Pons (tissue), 1 donor: ENCODE results near the gene MNX1.

ENCODE experiments used
- DNase-seq: peaks from one replicate; pipeline ENCODE4 v3.0.0-alpha.2; 2016; ENCODE audit warnings: low spot score

Gene MNX1

DNA sequence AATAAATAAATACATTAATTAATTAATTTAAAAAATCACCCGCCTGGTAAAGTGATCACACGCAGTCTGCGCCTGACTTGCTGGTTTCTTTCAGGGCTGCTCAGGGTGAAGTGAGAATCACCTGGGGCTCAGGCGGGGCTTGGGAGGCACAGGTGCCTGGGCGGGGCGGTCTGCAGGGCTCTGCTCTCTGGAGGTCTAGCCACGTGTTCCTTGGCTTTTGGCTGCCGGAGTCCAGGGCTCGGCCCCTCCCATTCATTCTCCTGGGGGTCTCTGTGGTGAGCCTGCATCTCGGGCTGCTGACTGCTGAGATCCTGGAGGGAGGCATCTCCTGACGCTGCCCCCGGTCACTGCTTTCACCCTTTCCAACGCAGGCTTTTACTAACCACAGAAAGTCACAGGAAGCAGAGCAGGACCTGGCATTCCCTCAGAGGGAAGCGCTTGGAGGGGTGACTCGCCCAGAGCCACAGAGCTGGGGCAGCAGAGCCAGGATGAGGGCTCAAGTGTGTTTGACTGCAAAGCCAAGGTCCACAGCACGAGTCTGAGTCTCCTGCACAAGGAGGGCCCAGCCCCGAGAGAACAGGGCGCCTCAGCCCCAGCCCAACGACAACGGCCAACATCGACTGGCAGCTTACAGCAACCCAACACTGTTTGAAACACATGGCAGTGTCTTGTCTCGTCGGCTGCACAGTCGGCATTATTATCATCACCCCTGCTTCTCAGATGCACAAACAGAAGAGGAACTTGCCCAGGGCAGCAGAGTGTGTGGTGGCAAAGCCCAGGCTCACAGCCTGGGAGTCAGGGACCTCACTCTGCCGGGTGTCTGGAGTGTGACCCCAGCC is 22.4 kb upstream of the MNX1 start:
- no peak for DNase-seq

DNA sequence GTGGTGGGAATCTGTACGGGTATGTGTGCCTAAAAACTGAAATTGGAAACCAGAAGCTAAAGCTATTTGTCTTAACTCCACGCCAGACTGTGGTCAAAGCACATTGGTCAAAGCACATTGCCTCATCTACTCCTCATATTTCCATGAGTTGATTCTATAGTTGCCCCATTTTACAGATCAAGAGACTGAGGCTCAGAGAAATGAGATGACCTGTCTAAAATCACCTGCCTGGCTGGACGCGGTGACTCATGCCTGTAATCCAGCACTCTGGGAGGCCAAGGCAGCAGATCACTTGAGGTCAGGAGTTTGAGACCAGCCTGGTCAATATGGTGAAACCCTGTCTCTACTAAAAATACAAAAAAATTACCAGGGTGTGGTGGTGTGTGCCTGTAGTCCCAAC is 21.7 kb upstream of the MNX1 start:
- no peak for DNase-seq

DNA sequence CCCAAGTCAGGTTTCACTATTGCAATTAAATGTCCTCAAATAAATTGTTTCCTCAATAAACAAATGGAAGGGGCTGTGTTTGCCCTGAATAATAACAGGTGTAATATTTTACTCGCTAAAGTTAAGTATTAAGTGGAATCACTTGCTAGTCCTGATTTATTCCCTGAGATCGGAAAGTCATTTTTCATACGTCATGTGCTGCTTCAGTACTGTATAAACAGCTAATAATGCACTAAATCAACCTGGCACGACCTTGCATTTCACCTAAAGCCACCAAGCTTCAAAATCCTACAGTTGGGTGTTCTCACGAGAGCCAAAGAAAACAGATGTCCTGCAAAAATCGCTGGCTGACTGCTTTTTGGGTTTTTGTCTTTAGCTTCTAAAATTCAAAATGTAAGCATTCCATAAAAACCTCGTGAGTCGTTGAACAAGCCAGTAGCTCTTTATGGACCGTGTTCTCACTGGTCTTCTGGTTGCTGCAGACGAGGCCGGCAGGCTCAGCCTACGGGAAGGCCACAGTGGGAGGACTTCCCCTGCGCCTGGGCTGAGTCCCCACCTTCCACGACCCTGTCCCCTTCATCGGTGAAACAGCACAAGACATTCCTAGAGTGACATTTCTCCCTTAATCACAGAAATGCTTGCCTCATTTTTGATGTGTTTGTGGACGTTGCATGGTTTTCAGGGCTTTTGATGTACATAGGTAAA is 17.9 kb upstream of the MNX1 start:
- DNase-seq: no peak

DNA sequence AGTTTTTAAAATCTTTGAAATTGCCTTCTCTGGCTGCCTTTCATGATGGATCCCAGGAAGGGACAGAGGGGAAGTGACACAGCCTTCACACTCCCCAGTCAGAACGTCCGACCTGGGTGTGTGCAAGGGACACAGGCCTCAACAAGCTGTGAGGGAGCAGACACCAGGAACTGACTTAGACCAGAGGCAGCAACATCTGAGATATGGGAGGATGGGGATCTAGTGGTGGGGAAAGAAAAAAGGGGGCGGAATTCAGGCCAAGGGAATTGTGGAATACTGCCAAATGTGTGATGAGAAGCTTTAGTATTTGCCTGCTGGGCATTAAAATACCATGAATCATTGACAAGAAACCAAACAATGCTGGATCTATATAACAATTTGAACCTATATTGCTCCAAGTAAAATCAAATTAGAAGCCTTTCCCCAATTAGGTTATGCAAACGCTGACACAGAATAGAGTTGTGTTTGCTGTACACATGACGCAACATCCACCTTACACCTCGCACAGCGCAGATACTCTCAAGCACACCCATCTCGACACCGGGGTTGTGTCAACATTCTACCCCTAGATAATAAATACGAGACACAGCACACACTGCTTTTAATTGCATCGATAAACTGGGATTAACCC is 17.2 kb upstream of the MNX1 start:
- no peak for DNase-seq

DNA sequence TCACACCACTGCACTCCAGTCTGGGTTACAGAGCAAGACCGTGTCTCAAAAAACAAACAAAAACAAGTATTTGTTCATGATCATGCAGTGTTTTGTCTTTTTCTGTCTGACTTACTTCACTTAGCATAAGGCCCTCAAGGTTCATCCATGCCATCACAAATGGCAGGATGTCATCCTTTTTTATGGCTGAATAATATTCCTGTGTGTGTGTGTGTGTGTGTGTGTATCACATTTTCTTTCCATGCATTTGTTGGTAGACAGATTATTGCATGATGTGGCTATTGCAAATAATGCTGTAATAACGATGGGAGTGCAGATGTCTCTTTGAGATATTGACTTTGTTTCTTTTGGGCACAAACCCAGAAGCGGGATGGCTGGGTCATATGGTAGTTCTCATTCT is 14.3 kb upstream of the MNX1 start:
- no peak for DNase-seq

DNA sequence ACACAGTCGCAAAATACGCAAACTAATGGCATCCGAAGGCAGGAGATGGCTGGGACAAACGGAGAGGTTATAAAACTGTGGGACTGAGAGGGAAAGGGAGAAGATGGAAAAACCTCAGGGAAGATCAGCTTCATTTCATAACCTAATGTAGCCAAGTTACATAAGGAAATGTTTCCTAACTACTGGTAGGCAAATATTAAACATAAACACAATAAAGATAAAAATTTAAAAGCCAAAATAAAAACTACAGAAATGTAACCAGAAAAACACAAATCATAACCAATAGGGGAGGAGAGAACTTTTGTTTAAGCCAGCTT is 13.1 kb upstream of the MNX1 start:
- DNase-seq: no peak

DNA sequence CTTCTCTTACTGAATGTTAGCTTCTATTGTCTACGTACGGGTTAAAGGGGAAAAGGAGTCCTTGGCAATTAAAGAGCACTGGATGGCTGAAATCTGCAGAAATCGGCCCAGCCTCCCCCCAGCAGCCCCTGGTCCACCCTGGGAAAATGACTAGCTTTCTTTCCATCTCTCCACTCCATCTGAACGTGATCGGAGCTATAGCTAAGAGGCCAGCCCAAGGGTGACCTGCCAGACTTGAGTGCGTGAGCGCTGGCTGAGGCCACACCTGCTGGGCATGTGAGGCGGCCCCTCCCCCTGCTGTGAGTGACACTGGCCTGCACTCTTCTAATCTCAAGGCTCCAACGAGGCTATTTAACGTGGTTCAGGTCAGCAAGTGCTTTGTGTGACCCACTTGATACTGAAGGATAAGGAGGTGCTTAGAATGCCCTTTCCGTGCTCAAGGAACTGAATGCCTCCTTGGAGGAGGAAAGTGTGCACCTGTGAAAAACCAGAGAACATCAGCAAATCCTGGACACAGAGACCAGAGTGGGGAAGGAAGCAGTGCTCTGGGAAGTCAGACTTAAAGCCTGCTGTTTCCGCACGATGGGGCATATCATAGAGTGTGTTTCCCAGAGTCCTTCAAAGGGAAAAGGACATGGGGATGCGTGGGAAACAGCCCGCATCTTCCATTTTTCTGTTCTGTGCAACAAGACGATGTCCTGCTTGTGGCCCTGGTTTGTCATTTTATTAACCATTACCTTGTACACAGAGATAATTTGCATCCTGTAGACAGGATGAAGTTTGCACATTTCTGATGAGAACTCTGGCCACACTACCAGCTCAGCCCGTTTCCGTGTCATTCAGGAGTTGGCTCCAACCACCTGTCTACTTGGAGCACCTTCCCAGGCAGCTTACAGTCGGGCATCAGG is 12.5 kb upstream of the MNX1 start:
- no peak for DNase-seq

DNA sequence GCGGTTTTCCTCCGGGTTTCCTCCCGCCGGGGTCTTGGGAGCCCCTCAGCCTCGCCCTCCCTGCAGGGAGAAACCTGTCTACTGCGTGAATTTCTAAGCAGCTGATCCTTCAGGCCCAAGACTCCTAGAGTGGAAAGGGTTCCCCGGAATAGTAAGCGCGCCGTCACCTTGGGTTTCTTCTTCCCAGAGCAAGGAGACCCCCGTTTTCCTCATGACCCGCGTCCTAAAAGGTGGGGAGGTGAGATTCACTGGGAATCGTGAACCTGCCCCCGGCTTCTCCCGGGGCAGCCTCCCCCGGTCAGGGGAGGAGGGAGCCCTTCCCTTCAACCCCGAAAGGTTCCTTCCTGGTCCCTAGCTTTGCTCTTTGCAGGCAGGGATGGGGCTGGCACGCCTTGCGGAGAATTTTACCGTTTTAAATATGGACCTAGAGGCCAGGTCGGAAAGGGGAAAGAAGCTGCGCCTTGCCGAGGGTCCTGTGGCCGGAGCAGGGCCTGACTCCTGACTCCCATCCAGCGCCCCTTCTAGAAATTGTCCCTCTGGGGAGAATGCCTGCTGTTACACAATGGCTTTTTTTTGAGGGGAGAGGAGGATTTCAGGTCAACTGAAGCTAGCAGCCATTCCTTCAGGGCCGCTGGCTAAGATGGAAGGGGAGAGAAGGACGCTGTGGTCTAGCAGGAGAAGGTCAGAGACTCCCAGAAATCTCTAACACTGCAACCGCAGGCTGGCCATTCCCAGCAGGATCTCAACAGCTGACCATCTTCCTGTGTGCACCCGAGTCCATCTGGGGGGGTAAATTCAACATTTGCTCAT is 11.6 kb upstream of the MNX1 start:
- no peak for DNase-seq

DNA sequence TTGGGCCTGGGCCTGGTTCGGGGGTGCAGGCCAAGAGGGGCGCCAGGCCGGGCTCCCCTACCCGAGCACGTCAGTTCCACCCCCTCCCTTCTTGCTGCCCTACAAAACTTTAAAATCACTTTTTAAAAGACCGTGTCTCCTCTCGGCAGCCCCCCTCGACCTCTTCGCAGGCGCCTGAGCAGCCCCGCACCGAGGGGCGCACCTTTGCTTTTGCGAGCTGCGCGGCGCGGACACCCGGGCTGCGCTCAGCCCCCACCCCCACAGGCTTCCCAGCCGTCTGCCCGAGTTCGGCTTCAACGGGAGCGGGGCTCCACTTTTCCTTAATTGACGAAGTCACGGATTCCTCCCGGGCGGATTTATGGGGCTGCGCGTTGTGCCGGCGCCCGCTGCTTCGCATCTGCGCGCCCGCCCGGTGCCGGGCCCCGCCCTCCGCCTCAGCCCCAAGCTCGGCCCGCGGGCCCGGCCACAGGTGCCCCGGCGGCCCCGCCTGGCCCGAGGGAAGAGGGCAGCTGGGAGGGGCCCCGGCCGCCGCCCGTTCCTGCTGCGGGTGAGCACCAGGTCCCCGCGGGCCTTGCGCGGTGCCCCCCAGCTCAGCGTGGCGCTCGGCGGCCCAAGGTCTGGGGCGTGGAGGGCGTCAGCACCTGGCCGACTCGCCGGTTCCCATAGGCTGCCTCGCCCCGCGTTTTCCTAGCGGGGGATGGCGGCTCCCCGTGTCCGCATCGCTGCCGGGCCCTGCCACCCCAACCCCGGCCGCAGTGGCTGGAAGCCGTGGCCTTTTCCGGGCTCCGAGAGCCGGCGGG is 10.8 kb upstream of the MNX1 start:
- no peak for DNase-seq

DNA sequence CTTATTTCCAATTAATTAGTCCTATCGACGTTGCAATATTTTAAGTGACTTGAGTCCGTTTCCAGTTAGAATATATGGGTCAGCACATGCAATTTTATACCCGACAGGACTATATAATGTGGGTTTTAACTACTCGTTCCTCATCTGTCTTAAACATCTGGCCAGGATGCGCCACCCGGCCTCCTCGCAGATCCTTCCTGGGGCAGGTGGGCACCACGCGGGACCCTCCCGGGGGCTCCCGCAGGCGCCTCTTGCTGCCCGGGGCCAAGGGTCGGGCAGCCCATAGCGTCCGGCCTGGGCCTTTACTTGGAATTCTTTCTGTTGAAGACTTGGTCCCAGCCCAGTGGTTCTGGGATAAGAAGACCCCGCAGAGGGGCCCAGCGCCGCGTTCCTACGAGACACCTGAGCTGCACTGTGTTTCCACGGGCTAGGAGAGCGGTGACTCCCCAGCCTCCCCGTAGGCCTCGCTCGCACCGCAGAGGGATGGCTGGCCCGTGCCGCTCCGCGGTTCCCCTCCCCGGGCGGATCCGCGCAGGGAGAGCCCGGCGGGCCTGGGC is 10.1 kb upstream of the MNX1 start:
- no peak for DNase-seq

DNA sequence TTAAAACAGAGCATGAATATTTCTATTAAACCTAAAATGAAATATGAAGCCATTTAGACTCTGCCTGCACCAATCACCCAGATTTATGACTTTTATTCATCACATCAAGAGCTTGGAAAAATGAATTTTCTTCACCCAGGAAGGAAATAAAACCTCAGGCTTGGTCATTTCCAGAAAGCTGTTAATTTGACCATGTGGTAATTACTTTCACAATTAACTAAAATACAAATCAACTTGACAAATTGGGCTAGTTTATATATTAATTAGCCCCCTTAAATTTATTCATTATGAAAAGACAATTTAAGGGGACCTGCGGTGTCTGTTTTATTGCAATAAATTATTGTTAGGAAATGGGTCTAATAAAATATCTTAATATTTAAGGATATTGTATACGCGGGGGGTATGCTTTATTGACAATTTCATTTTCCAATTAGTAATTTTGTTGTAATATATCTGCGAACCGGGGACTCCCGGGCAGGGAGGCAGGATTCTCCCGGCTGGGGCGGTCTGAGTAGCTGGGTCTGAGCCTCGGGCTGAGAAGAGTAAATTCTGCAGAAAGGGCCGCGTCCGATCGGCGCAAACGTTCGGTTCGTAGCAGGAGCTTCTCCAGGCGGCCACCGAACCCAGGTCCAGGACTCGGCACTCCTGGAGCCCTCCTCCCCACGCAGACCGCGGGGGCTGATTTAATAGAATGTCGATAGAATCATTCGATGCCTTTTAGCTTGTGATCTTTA is 9.4 kb upstream of the MNX1 start:
- no peak for DNase-seq

DNA sequence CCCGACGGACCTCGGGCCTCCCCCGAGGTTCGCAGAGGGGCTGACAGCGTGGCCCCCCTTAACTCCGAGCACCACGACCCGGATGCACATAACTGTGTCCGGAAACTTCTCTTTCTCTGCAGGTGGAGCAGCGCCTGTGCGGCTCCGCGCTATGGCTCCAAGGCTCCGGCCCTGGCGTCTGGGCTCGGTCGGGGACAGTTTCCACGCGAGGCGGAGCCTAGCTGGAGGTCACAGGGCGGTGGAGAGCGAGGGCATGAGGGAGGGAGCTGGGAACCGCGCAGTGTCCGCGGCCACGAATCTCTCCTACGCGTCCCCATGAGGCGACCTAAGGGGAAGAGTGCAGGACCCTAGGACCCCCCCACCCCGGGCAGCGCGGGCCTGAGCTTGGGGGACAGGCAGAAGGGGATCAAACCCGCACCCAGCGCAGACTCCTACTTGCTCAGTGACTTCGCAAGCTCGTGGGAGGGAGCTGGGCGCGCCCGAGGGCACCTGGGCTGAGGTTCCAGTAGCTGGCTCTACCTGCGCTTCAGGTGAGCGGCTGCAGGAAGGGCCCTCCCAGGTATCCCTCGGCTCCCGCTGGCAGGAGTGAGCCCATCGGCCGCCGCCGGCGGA is 8.6 kb upstream of the MNX1 start:
- DNase-seq: no peak

DNA sequence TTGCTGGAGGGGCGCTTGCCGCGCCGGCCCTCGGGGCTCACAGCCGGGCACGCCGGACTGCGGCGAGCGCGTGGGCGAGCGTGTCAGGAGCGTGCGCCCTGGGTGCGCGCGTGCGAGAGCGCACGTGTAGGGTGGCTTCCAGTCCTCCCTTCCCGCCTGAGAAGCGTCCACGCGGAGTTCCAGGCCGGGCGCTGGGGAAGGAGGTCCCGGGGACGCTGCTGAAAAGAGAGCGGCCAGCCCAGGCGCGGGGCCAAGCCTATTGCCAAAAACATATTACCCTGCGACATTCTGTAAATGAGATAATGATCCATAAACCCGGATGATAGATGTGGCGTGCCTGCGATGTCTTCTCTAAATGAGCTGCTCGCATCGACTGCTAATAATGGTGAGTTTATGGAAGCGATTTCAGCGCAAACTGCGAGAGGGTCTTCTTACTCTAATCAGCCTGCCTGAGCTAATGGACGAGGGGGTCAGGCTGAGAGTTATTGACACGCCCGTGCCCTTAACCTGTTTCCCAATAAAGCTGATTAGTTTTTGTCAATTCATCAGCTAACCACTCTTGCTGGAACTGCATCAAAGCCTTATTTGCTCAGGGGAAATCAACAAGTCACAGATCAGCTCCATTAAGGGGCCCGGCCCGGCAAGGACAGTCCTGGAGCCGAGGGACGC is 8.0 kb upstream of the MNX1 start:
- no peak for DNase-seq

DNA sequence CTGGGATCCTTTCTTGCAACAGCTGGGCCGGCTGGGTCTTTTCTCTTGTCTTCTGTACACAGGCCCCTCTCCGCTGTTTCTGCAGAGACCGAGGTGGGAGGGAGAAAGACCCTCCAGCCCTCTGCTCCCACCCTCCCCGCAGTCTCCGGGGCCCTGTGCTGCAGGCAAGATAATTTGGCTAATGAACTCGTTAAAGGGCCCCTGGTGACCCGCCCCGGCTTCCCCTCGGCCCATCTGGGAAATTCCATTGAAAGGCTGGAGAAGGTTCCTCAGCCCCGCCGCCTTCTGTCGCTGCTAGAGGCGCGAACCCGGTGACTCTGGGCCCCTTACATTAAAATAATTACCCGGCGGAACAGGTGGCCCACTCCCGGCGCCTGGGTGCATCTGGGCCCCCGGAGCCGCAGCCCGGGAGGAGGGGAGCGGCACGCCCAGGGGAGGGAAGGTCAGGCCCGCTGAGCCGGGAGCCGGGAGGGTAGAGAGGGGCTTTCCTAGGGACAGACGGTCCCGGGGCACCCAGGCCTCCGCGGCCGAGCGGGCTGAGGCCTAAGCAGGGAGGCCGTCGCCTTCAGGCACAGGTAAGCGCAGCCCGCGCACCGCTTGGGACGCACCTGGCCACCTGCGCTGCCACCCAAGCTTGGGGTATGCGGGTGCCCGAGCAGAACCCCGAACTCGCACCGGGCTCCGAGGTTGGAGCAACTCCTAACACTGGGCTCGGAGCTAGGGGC is 7.3 kb upstream of the MNX1 start:
- DNase-seq: no peak

DNA sequence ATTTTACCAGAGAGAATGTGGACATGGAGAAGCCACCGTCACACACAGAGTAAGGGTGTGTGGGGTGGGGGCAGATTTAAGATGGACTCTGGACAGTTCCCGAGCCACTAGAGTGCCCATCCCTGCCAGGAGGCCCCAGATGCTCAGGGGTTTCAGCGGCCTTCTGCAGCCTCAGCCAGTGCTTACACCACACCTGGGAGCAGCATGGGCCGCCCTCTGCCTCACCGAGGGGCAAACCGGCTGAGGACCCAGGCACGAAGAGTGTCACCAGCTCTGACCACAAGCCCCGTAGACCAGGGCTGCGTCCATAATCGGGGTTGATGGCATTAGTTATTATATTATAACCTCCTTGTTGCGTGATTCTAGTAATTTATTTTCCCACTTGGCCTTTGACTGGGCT is 6.7 kb upstream of the MNX1 start:
- no peak for DNase-seq

DNA sequence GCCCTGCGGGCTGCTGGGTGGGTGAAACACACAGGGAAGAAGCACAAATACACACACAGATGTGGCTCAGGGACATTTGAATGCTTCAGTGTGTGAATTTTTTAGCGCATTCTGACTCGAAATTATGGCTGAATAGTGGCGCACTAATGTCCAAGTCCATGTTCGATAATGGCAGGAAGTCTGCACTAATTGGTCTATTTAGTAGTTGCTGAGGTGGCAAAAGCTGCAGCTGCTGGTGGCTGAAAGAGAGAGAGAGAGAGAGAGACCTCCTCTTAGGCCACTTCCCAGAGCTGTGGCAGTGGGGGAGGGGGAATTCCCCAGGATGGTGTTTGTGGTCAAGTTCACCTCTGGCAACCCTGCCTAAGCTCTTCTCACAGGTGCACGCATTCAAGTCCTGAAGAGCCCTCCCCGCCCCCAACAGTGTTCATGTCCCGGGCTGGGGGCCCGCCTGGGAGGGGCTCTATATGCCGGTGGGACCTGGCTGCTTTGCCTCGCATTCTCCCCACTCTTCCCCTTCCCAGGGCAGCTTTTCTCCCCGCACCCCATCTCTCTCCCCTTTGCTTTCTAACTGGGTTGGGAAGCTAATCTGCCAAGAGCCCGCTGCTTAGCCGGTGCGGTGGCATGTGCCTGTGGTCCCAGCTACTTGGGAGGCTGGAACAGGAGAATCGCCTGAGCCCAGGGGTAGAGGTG is 6.0 kb upstream of the MNX1 start:
- DNase-seq: no peak

DNA sequence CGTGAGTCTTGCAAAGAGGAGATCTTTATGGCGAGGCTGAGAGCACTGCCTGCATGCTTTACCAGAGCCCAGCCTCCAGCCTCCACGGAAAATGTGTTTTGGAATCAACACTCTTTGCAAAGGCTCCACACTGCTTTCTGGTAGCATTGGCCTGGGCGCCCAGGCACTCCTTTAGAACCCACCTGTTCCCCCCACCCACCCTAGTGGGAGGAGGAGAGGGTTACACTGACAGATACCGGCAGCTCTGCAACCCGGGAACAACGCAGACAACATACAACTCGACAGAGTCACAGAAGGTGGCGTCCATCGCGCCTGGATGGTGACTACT is 5.5 kb upstream of the MNX1 start:
- DNase-seq: no peak
